Measurements from ENCODE around the gene TP53AIP1. TPM values are rescaled to one million over a fixed set of nuclear protein-coding genes. Genes with fewer than 3 reads are reported as not detected.

TP53AIP1 gene
- total RNA-seq, 1 experiment from 2014 or later = 0.11 TPM

- intact Hi-C loops (cut with micrococcal nuclease; ENCODE audit: unreplicated experiment) = no loop called here
Observed at GRCh38 chr11:128893578-128894285, 48.9 kb downstream of the TP53AIP1 start.

GRCh38 chr11:128892866-128893565 is 49.7 kb downstream of the TP53AIP1 start:
- no peaks in the 10 kb centered on the region for H3K36me3 Mint-ChIP-seq (ENCODE audit: insufficient read depth, unreplicated experiment)
- H3K4me3 Mint-ChIP-seq (ENCODE audit: unreplicated experiment) = no peak overlapping the region
- peaks cover 11% of the 10 kb centered on the region for H3K27me3 Mint-ChIP-seq (ENCODE audit: insufficient read depth, unreplicated experiment)
- peaks cover 1% of the 10 kb centered on the region for H3K27me3 ChIP-seq (replicated peaks; ENCODE audit: control insufficient read depth, insufficient read depth, low read length)
- intact Hi-C loops (cut with micrococcal nuclease; ENCODE audit: unreplicated experiment) = no loop called here
- BruUV-seq (replicated peaks) = no TSS peak
- DNase-seq = no peak
- H3K27ac Mint-ChIP-seq (ENCODE audit: unreplicated experiment) = no peak overlapping the region
- TF ChIP-seq CTCF (IDR thresholded peaks at IDR 0.05; ENCODE audit: insufficient read depth in 1 of 2, low read depth in 1 of 2, low read length in 1 of 2, severe bottlenecking in 1 of 2, unreplicated experiment in 1 of 2) = no peak
- H3K4me1 Mint-ChIP-seq (ENCODE audit: low read depth, unreplicated experiment) = no peaks in the 10 kb centered on the region
- ChIA-PET POLR2A (interaction anchor here (0.6 kb wide), 1 partner anchor 85 kb away, joined by 6 read pairs; no protein-coding TSS in a partner anchor), CTCF (interaction anchor here (0.9 to 4.1 kb wide), 5 partner anchors 9 to 64 kb away, joined by 3 to 33 read pairs (median 3); no protein-coding TSS in a partner anchor)
- no peaks in the 10 kb centered on the region for H3K9me3 ChIP-seq
- no peak overlapping the region for H3K4me3 ChIP-seq (ENCODE audit: low read depth, low read length)
- H3K4me1 ChIP-seq = peaks cover 10% of the 10 kb centered on the region
- H3K36me3 ChIP-seq (ENCODE audit: control insufficient read depth, insufficient read depth, low read length) = no peaks in the 10 kb centered on the region
- H3K9me3 Mint-ChIP-seq (ENCODE audit: unreplicated experiment) = no peaks in the 10 kb centered on the region

More at GRCh38 chr11:128893578-128894285, 48.9 kb downstream of the TP53AIP1 start:
- H3K27me3 Mint-ChIP-seq (ENCODE audit: insufficient read depth, unreplicated experiment) = peaks cover 10% of the 10 kb centered on the region
- H3K4me1 ChIP-seq = peaks cover 10% of the 10 kb centered on the region
- no peaks in the 10 kb centered on the region for H3K9me3 ChIP-seq
- no peak overlapping the region for H3K4me3 ChIP-seq (ENCODE audit: low read depth, low read length)
- 0 out of 2 replicates have a peak, but pooled peaks cover 1% of the 10 kb centered on the region for H3K27me3 ChIP-seq (replicated peaks; ENCODE audit: control insufficient read depth, insufficient read depth, low read length)
- H3K36me3 Mint-ChIP-seq (ENCODE audit: insufficient read depth, unreplicated experiment) = no peaks in the 10 kb centered on the region
- H3K4me1 Mint-ChIP-seq (ENCODE audit: low read depth, unreplicated experiment) = no peaks in the 10 kb centered on the region
- TF ChIP-seq CTCF (IDR thresholded peaks at IDR 0.05; ENCODE audit: insufficient read depth in 1 of 2, low read depth in 1 of 2, low read length in 1 of 2, severe bottlenecking in 1 of 2, unreplicated experiment in 1 of 2) = no peak
- ChIA-PET CTCF (interaction anchor here (1.5 to 4.1 kb wide), 2 partner anchors 12 to 63 kb away, joined by 3 to 33 read pairs; no protein-coding TSS in a partner anchor), POLR2A (no interaction called here)
- H3K27ac Mint-ChIP-seq (ENCODE audit: unreplicated experiment) = no peak overlapping the region
- H3K9me3 Mint-ChIP-seq (ENCODE audit: unreplicated experiment) = no peaks in the 10 kb centered on the region
- BruUV-seq (replicated peaks) = no TSS peak
- no peak for DNase-seq
- no peak overlapping the region for H3K4me3 Mint-ChIP-seq (ENCODE audit: unreplicated experiment)
- H3K36me3 ChIP-seq (ENCODE audit: control insufficient read depth, insufficient read depth, low read length) = no peaks in the 10 kb centered on the region

- POLR2A ChIA-PET = no interaction called here
- no peak overlapping the region for H3K4me3 ChIP-seq (ENCODE audit: low read depth, low read length)
- peaks cover 12% of the 10 kb centered on the region for H3K27me3 Mint-ChIP-seq (ENCODE audit: insufficient read depth, unreplicated experiment)
- no peaks in the 10 kb centered on the region for H3K36me3 ChIP-seq (ENCODE audit: control insufficient read depth, insufficient read depth, low read length)
- H3K9me3 ChIP-seq = no peaks in the 10 kb centered on the region
- H3K4me1 Mint-ChIP-seq (ENCODE audit: low read depth, unreplicated experiment) = no peaks in the 10 kb centered on the region
- CTCF ChIA-PET = interaction anchor here (0.9 to 4.1 kb wide), 5 partner anchors 8 to 65 kb away, joined by 3 to 33 read pairs (median 3); no protein-coding TSS in a partner anchor
- no peak for TF ChIP-seq CTCF (IDR thresholded peaks at IDR 0.05; ENCODE audit: insufficient read depth in 1 of 2, low read depth in 1 of 2, low read length in 1 of 2, severe bottlenecking in 1 of 2, unreplicated experiment in 1 of 2)
- H3K9me3 Mint-ChIP-seq (ENCODE audit: unreplicated experiment) = no peaks in the 10 kb centered on the region
- peak overlapping the region; percentile 76 for H3K4me3 Mint-ChIP-seq (ENCODE audit: unreplicated experiment)
- peaks cover 1% of the 10 kb centered on the region for H3K27me3 ChIP-seq (replicated peaks; ENCODE audit: control insufficient read depth, insufficient read depth, low read length)
- no peak for DNase-seq
- intact Hi-C loops (cut with micrococcal nuclease; ENCODE audit: unreplicated experiment) = no loop called here
- BruUV-seq (replicated peaks) = no TSS peak
- H3K27ac Mint-ChIP-seq (ENCODE audit: unreplicated experiment) = no peak overlapping the region
- H3K36me3 Mint-ChIP-seq (ENCODE audit: insufficient read depth, unreplicated experiment) = no peaks in the 10 kb centered on the region
- H3K4me1 ChIP-seq = peaks cover 10% of the 10 kb centered on the region
Observed at GRCh38 chr11:128891913-128892398, 50.7 kb downstream of the TP53AIP1 start.

Measured in Caco-2 (cell line).